SHP77 (cell line): ENCODE results near the gene RSRC1.
"Not testable (repeated sequence)": the region's sequence is repeated elsewhere in the genome, so short reads cannot be mapped to it uniquely, and the experiment has no call there.

Experiments used
- DNase-seq, 2 experiments: peaks; one replicate each; lab custom pipeline; 2025; lab: John Stamatoyannopoulos, UW

The RSRC1 gene

GRCh38 chr3:158101335-158102241 is 8.3 kb upstream of the RSRC1 start:
- DNase-seq = no peak

DNA sequence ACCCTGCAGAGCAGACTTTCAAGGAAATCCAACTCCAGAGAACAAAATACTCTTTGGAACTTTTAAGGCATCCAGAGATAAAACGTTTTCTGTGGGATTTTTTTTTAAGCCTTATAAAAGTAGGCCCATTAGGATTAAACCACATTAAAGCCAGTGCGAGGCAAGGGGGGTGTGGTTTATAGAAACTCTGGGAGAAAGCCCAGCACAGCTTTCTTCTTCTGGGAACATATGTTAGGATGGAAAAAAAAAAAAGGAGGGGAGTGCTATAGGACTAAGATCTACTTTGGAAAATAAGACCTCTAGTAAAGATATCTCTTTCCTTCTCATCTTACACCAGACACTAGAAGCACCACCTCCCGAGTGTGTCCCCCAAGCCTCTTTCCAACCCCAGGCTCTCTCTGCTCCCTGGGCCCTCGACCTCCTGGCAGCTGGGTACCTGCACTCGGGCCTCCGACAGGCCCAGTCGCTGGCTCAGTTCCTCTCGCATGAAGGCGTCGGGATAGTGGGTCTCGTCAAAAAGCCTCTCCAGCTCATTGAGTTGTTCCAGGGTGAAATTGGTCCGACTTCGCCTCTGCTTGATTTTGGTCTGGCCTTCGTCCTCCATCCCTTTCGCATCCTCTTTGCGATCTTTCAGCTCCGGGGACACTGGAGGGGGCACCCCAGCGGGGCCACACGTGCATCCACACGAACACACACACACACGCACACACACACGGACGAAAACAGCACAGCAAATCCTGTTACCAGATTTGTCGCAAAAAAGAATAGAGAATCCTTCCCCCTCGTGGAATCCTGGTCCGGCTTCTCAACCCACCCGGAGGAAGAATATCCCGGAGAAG is 7.4 kb upstream of the RSRC1 start:
- DNase-seq = no peak

- no peak for DNase-seq
Observed at GRCh38 chr3:158103081-158103886, 6.6 kb upstream of the RSRC1 start.

DNA sequence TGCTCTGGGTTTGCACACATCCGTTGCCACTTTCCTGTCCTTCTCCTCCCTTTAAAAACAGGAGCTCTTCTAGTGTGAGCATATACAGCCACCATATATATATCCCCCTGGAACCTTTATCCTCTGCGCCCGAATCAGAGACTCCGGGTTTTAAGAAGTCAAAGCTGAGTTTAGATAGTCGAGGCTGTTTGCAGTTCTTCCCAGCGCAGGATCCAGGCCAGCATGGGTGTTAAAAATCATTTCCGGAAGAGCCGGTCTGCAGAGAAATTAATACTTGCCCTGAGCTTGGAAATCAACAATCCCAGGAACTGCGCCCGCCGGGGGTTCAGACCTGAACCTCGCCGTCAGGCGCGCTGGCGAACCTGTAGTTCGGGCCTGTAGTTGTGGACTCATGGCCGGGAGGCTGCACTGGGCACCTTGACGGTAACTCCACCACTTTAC is 6.0 kb upstream of the RSRC1 start:
- no peak for DNase-seq

DNA sequence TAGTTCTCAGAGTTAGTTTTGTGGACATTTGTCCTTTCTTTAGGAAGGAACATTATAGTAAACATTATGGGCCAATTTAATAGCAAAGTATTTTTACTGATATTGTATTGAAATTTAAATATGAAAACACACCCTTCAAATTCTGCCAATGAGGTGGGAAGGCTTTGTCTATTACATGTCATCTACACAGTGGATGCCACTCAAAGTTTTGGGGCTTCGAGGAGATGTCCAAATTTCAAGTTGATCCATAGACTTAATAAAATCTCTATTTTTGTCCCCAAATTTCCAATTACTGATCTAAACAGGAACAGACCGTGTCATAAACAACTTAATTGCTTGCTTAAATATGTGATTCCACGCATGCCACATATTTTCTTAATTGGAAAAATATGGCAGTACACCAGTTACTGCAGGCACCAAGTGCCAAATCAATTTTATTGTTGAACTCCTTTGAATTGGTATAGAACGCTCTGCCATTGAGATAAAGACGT is 5.4 kb upstream of the RSRC1 start:
- DNase-seq = no peak

DNA sequence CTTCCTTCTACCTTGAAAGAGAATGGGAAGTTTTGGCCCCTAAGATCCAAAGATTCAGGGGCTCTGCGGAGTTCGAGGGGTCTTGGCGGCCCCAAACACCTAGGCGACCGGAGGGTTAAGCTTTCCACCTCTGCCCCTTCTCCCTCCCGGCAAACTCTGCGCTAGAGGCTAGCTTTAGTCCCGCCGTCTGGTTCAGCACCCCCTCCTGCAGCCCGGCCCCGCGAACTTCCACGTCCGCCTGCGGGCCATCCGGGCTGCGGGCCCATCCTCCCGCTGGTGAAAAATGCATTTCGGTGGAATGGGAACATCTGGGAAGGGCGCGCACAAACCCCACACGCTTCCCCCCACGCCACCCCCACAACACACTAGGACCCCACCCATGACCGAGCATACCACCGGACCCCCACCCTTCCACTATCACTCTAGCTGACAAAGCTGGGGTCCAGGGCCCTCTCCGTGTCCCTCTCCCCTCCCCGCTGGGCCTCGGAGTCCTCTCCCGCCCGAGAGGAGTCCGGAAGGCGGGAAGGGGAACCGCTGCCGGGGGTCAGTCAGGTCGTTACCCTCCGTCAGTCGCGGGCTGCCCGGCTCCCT is 4.7 kb upstream of the RSRC1 start:
- no peak for DNase-seq

DNA sequence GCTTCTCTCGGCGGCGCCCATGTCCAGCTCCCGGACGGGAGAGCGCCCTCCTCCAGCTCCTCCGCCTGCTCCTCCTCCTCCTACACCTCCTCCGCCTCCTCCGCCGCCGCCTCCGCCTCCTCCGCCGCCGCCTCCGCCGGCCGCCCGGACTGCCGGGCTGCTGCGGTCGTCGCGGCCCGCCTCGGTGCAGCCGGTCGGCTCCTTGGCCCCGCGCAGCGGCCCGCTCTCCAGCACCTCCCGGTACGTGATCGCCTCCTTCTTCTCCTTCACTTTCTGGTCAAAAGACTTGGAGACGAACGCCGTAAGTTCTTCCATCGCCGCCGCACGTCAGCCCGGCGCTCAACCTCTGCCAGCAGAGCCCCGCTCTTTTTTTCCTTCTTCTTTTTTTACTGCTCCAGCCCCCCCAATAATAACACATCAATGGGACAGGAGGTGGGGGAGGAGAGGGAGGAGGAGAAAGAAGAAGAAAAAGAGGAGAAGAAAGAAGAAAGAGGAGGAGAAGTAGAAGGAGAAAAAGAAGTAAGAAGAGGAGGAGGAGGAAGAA is 4.1 kb upstream of the RSRC1 start:
- no peak for DNase-seq

DNA sequence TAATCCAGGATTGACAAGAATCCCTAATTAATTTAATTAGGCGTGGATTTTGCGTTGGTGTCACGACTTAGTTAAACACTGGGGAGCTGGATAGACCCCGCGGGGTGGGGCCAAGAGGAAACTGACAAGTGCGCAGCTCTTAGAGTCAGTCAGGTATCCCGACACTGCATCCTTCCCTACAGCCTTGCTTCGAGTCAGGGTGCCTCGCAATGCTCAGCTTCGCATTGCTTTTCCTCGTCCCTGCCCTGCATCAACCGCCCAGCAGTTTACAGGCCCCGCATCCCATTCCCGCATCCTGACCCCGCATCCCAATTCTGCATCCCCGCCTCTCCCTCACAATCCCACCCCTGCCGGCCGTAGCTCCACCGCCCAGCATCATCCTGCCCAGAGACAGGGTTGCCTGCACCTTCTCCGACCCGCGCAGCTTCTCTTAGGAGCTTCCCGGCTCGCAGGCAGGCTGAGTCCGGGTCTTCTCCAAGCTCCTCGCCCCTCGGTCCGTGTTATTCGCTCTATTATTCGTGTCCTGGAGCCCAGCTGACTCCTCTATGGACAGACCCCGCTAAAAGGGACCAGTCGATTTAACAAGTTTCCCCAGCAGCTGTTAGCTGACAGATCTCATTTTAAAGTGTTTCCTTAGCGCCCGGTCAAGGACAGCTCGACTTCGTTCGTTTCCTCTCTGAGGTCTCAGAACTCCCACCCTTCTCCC is 3.0 kb upstream of the RSRC1 start:
- DNase-seq = peak; percentile 52 to 58

DNA sequence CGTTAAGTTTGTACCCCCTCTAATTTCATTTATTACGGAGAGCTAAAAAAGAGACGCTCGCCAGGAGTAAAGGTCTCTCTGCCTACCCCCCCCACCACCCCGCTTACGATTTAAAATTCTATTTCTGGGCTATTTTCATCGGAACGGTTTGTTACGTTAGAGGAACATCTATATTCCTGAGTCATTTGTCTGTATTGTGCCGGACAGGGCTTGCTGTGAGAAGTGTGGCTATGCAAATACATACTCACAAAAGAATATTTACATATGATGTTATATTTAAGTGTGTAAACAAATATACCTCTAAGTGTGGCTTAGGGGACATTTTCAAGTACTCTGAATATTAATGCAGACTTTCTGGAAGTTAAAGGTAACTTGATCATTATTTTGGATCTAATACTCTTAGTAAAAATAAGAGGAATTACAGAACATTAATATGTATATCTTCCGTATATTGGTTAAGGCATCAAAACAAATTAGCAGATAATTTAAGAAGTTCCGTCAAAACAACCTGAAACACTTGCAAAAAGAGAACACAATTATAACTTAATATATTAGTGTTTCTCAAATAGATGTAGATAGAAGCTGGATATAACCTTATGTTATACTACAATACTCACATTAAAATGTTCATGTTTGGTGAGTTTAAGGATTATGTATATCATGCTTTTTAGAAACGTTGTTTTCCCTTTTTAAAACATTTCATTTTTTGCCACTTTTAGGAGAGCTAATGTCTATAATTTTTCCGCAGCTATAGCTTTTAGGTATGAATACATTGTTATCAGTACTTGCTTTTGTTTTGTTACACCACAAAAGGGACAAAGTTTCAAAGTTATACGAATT is 2.1 kb upstream of the RSRC1 start:
- DNase-seq = peak in 1 of 2 experiments; percentile 14

GRCh38 chr3:158108445-158108985 is 1.4 kb upstream of the RSRC1 start:
- DNase-seq = no peak

GRCh38 chr3:158109295-158109803 is 540 bp upstream of the RSRC1 start:
- DNase-seq = peak; percentile 42 to 57

GRCh38 chr3:158110658-158111018 is 749 bp downstream of the RSRC1 start:
- DNase-seq = no peak

DNA sequence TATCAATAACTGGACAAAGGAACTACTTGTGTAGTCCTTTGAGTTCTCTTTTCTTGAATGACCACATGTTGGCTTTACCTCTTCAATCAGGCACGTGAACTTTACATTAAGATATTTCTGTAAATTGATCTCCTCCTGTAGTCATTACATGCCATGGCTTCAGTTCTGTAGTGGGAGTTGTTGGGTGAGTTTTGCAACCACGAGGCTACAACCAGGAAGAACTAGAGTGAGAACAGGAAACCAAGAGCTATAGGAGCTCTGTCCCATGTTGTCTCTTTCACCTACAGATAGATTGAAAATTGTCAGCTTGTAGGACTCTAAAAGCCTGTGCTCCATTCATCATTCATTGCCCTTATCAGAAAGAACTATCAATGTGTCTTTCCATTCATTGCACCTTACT is 2.0 kb downstream of the RSRC1 start:
- DNase-seq = no peak

DNA sequence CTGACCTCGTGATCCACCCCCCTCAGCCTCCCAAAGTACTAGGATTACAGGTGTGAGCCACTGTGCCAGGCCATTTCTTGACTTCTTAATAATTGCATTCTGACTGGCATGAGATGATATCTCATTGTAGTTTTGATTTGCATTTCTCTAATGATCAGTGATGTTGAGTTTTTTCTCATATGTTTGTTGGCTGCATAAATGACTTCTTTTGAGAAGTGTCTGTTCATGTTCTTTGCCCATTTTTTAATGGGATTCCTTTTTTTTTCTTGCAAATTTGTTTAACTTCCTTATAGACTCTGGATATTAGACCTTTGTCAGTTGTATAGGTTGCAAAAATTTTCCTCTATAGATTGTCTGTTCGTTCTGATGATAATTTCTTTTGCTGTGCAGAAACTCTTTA is 3.7 kb downstream of the RSRC1 start:
- DNase-seq = not testable (repeated sequence)

DNA sequence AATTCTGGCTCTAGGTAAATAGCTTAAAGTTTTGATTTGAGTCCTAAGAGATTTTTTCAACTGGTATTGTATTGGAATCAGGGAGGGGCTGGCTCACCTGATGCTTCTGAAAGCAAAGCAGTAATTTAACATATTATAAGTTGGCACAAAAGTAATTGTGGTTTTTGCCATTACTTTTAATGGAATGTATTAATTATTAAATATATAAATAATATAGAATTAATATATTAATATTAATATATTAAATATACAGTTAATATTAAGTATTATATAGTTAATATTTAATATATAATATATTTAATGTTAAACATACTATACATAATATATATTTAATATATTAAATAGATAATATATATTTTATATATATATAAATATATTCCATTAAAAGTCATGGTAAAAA is 10.4 kb downstream of the RSRC1 start:
- DNase-seq = no peak

DNA sequence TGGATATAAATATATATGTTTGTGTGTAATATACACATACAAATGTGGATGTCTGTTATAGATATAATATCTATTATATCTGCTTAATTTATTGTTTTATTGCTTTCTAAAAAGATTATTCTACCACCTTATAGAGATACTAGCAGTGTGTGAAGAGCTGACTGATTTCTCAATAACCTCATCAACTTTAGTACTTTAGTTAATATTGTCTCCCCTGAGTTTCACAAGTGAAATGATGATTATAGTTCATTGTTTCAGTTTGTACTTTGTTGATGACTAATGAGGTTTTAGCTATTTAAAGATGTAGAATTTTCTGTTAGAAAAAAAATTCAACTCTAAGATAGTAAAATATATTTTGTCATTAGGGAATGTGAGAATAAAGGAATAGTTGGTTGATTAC is 11.4 kb downstream of the RSRC1 start:
- DNase-seq = no peak

- not testable (repeated sequence) for DNase-seq
Observed at GRCh38 chr3:158122721-158123120, 12.8 kb downstream of the RSRC1 start.

DNA sequence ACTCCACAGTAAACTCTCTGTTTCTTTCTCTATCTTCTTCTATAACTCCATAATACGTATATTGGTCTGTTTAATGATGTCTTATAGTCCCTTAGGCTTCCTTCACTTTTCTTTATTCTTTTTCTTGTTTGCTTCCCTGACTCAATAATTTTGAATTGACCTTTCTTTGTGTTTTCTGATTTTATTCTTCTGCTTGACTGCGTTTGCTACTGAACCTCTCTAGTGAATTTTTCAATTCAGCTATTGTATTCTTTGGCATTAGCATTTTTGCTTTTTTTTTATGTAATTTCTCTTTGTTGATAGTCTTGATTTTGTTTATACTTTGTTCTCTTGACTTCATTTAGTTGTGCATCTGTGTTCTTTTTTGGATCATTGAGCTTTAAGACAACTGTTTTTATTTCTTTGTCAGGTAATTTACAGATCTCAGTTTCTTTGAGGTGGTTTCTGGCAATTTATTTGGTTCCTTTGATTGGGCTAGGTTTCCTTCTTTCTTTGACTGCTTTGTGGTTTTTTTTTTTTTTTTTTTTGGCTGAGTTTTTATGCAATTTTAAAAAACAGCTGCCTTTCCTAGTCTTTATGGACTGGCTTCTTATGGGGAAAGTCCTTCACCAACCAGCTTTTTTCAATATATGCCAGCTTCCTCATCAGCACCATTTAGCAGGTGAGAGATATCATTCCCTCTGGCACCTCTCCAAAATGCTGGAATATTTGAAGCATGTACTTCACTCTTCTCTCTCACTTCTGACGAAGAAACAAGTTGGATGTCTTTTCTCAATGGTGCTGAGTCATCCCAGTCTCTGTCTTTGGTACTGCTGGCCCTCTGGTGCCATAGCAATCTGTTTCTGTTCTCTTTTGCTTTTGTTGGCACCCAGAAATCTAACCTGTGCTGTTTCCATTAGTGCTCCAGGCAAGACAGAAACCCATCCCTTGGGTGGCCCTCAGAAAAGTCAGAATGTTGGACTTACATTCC is 17.6 kb downstream of the RSRC1 start:
- DNase-seq = no peak
